Subcutaneous adipose tissue (tissue), 4 donors: ENCODE results near the gene SLC6A9. TPM values are rescaled to one million over a fixed set of nuclear protein-coding genes. Genes with fewer than 3 reads are reported as not detected.

ENCODE experiments used
- CTCF ChIP-seq: fragments of 450-650 bp; IDR thresholded peaks from one replicate; pipeline ENCODE4 v1.5.1; 2016; ENCODE audit warnings: low read depth, mild to moderate bottlenecking, control low read depth, antibody characterized with exemption, moderate library complexity
- total RNA-seq, 4 donors: library from RNA; depleted of rRNA; stranded (reverse); fragments of >200 nt; gene quantifications; one replicate each; pipeline ENCODE4 v1.1.0, GENCODE V29; 2016

SLC6A9 gene
- total RNA-seq, 4 donors from 2014 or later = 0.22 to 0.94 (median 0.34) TPM; not detected in 1

GRCh38 chr1:44060830-44061267 lies 29.6 kb upstream of the SLC6A9 start:
- TF ChIP-seq CTCF = no peak

GRCh38 chr1:44059664-44060355 lies 28.5 kb upstream of the SLC6A9 start:
- TF ChIP-seq CTCF = no peak

GRCh38 chr1:44059212-44059611 lies 27.9 kb upstream of the SLC6A9 start:
- TF ChIP-seq CTCF = no peak

- no peak for TF ChIP-seq CTCF
These were observed 26.0 kb upstream of the SLC6A9 start for GRCh38 chr1:44057293-44057692.

GRCh38 chr1:44053394-44053793 lies 22.1 kb upstream of the SLC6A9 start:
- no peak for TF ChIP-seq CTCF

- TF ChIP-seq CTCF = no peak
These were observed 19.0 kb upstream of the SLC6A9 start for GRCh38 chr1:44050261-44050660.

- no peak for TF ChIP-seq CTCF
These were observed 18.6 kb upstream of the SLC6A9 start for GRCh38 chr1:44049839-44050238.
